HepG2 (cell line): Measurements from ENCODE around the gene RRP12.

ENCODE experiments used
- CBX1 ChIP-seq: IDR thresholded peaks from one replicate; pipeline ENCODE4 v1.6.1; 2016; ENCODE audit warnings: antibody characterized with exemption, low read depth
- CTCF ChIP-seq: sonication (generic); formaldehyde crosslinking; IDR thresholded peaks from 2 replicates; pipeline ENCODE4 v1.5.0; 2020; ENCODE audit warnings: mild to moderate bottlenecking, missing genetic modification reagents, moderate library complexity
- ELK4 ChIP-seq: sonication (generic); formaldehyde crosslinking; IDR thresholded peaks from 2 replicates; pipeline ENCODE4 v1.9.0; 2021; ENCODE audit warnings: missing genetic modification reagents, borderline replicate concordance
- KDM5B ChIP-seq: sonication (generic); formaldehyde crosslinking; IDR thresholded peaks from 2 replicates; pipeline ENCODE4 v1.4.0; 2020; ENCODE audit warnings: missing genetic modification reagents, mild to moderate bottlenecking, borderline replicate concordance
- POLR2AphosphoS2 ChIP-seq: IDR thresholded peaks from 2 replicates; pipeline ENCODE4 v1.6.1; 2011; ENCODE audit warnings: low read depth, low read length, improper control_type of control experiment
- SP2 ChIP-seq: sonication (generic); formaldehyde crosslinking; IDR thresholded peaks from 2 replicates; pipeline ENCODE4 v1.5.1; 2020; ENCODE audit warnings: mild to moderate bottlenecking, missing genetic modification reagents
- TAF1 ChIP-seq: sonication (generic); formaldehyde crosslinking; IDR thresholded peaks from 2 replicates; pipeline ENCODE4 v1.4.0; 2020; ENCODE audit warnings: missing genetic modification reagents
- ZBTB38 ChIP-seq: sonication (generic); formaldehyde crosslinking; IDR thresholded peaks from 2 replicates; pipeline ENCODE4 v1.5.1; 2020; ENCODE audit warnings: mild to moderate bottlenecking, missing genetic modification reagents
- ZHX2 ChIP-seq, 2 experiments: sonication (generic) in 1 of 2; formaldehyde crosslinking in 1 of 2; IDR thresholded peaks; 2 replicates each; pipeline versions ENCODE4 v1.6.1 to v1.9.0; 2014 to 2022; ENCODE audit warnings: antibody characterized with exemption in 1 of 2, borderline replicate concordance in 1 of 2, inconsistent platforms in 1 of 2, low read depth in 1 of 2, missing genetic modification reagents in 1 of 2
- ZNF367 ChIP-seq: sonication (generic); formaldehyde crosslinking; IDR thresholded peaks from 2 replicates; pipeline ENCODE4 v1.4.0; 2020; ENCODE audit warnings: missing genetic modification reagents, borderline replicate concordance
- ZNF407 ChIP-seq: sonication (generic); formaldehyde crosslinking; IDR thresholded peaks from one replicate; pipeline ENCODE4 v1.5.1; 2020; ENCODE audit warnings: mild to moderate bottlenecking, missing genetic modification reagents; ENCODE audit errors: not compliant biosample characterization
- ZNF546 ChIP-seq: sonication (generic); formaldehyde crosslinking; conservative IDR thresholded peaks from 2 replicates; pipeline ENCODE4 v1.8.1; 2023; ENCODE audit warnings: mild to moderate bottlenecking, missing genetic modification reagents

GRCh38 chr10:97356318-97356914 is 44.7 kb downstream of the RRP12 start:
- TF ChIP-seq ZBTB38 (CRISPR knock-in tag) (no peak), CTCF (CRISPR knock-in tag) (no peak), TAF1 (no peak), SP2 (CRISPR knock-in tag) (no peak), POLR2AphosphoS2 (no peak), CBX1 (no peak), ZHX2 (IDR thresholded peaks at IDR 0.05; ENCODE audit: low read depth) (no peak), ZHX2 (CRISPR knock-in tag; IDR thresholded peaks at IDR 0.05; ENCODE audit: borderline replicate concordance) (no peak), KDM5B (CRISPR knock-in tag) (no peak), ZNF407 (no peak), ZNF546 (CRISPR knock-in tag) (no peak), ZNF367 (no peak), ELK4 (CRISPR knock-in tag) (no peak)
